GM21447 (cell line): ENCODE results near the gene SLC51A.
"Not testable (repeated sequence)": the region's sequence is repeated elsewhere in the genome, so short reads cannot be mapped to it uniquely, and the experiment has no call there.

Source experiments
- ATAC-seq: cut with Tn5 transposase; IDR thresholded peaks from one replicate; pipeline ENCODE4 v1.9.1; 2021; ENCODE audit not compliant: unreplicated experiment

The SLC51A gene

DNA sequence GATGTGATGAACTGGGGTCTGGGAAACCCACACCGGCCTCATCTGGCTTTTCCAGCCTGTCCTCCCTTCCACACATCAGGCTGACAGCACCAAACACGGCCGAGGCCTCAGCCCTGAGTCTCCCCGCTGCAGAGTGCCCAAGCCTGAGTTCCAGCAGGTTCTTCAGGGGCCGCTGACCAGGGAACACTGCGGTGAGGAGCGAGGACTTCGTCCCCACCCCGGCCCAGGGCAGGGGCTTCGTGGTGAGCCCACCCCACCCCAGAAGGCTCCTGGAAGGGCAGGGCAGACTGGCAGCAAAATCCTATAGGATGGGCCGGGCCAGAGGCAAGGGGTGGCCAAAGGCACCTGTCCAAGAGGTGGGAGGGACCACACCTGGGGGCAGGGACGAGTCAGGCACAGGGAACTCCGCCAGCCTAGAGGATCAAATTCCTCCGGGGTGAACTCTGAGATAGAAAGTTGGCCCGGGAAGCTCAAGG, at the start of gene SLC51A:
TSS of gene SLC51A (plus strand) at position 446 of the 476 bp plus-strand sequence. CDS start 179 bp downstream, outside the sequence.
- no peak for ATAC-seq

DNA sequence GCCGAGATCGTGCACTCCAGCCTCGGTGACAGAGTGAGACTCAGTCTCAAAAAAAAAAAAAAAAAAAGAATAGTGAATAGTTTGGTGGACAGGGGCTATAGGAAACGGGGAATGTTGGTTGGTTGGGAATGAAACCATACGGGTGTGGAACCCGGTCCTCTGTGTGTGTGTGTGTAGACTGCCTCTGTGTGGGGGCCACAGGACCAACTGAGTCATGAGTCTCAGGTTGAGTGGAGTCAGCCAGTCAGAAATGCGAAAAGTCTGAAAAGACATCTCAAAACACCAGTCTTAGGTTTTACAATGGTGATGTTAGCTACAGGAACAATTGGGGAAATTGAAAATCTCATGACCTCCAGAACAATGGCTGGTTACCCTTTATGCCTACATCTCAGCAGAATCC, 49.6 kb upstream of the SLC51A start:
- ATAC-seq = no peak

DNA sequence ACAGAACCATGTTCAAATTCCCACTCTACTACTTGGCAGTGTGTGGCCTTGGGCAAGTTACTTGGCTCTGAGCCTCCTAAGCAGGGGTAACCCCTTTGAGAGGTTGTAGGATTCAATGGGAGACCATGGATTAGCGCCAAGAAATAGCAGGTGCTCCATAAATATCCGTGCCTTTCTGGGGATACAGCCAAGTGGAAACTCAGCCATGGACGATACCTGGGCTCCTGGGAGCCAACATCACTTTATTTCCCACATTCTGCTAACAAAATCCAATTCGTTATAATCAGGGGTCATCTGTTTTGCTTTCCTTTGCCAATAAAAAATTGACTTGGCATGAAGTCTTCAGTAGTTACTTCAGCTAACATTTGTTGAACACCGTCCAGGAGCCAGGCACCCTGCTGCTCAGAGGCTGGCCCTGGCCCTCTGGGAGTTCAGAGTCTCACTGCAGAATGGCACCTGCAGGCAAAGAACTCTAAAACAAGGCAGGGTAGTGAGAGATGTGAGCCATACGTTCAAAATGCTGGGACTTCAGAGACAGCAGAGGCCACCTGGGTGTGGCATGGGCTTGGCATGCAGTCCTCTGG, 47.4 kb upstream of the SLC51A start:
- ATAC-seq = no peak

DNA sequence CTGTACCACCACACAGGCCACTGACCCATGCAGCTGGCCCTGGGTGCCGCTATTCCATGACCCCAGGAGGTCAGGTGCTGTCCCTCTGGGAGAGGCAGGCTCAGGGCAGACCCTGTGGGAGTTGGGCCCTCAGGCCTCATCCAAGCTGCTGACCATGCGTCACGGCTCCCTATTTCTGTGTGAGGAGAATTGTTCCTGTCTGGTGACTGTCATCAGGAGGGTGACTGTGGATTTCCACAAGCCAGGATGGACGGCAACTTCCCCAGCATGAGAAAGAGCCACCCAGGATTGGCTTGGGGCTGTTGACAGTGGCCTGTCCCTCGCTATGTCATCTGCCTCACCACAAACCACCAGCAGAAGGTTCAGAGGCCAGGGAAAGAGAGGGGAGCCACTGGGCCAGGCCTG, 46.5 kb upstream of the SLC51A start:
- ATAC-seq = no peak

DNA sequence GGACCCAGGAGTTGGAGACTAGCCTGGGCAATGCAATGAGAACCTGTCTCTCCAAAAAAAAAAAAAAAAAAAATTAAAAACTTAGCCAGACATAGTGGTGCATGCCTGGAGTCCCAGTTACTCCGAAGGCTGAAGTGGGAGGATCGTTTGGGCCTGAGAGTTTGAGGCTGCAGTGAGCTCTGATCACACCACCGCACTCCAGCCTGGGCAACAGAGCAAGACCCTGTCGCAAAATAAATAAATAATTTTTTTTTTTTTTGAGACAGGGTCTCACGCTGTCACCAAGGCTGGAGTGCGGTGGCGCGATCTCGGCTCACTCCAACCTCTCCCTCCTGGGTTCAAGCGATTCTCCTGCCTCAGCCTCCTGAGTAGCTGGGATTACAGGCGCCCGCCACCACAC, 46.0 kb upstream of the SLC51A start:
- ATAC-seq = not testable (repeated sequence)

DNA sequence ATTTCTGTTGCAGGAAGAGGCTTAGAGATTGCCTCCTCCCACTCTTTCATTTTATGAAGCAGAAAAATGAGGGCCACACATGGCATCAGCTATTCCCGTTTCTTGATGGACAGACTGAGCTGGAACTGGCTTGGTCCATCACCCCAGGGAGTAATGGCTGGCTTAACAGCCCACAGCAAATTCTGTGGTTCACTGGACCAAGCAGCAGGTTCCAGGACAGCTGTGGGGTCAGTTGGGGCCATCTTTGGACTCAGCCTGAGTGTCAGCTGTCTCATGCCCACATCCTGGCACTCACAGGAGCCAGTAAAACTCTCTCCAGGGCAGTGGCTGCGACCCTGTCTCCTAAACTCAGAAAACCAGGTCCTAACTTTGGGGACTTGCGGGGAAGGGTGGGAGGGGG, 41.7 kb upstream of the SLC51A start:
- no peak for ATAC-seq

DNA sequence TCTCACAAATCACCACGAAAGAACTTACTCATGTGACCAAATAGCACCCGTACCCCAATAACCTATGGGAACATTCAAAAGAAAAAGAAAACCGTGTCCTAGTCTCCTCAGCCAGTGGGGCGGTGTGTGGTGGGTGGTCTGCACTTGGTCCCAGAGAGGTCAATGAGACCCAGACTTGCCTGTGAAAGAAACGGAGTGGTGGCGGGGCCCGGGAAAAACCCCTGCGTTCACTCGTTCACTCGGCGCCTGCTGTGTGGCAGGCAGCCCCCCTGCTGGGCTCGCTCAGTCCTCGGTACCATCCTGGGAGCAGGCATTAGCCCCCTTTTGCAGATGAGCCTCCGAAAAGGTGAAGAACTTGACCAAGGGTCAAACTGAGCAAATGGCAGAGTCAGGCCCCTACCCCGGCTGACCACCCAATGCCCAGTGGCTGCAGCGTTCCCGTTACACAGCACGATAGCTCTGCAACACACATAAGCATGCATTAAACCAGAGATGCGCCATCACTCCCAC, 41.2 kb upstream of the SLC51A start:
- no peak for ATAC-seq

DNA sequence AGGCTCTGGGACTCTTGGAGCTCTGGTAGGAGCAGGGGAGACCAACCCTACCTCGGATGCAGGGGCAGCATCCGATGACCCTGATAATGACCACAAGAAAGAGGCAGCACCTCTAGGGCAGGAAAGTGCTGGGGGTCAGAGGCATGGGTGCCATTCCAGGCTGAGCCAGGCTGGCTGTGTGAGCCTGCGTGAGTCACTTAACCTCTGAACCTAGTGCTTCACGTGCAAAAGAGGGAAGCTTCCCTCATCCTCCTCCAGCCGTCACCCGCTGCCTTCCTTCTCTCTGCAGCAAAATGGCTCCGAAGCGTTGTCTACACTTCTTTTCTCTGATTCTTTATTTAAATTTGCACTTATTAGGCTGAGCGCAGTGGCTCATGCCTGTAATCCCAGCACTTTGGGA, 40.6 kb upstream of the SLC51A start:
- no peak for ATAC-seq

DNA sequence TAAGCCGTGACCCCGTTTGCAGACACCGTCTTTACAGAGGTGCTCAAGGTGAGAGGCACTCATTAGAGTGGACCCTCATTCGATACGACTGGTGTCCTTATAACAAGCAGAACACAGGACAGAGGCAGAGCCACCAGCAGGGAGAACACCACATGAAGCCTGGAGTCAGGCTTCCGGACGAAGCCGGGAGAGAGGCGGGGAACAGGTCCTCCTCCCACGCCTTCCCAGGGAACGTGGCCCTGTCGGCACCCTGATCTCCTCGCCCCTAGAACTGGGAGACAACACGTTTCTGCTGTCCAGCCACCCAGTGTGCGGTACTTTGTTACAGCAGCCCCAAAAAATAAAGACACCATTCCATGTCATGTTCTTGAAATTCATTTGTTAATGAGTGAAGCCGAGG, 38.8 kb upstream of the SLC51A start:
- no peak for ATAC-seq

DNA sequence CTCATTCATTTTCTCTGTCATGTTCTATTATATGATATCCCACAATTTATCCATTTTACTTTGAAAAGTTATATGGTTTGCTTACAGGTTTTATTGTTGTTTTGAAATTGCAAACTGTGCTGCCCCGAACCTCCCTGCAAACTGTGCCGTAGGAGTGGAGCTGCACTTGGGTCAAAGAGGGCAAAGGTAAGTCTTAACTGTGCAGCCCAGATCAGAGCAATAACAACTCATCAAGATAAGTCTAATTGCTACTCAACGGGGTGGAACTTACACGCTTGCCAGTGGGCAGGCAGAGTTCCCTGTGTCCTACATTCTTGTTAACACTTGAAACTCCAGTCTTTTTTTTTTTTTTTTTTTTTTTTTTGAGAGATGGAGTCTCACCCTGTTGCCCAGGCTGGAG, 38.4 kb upstream of the SLC51A start:
- ATAC-seq = no peak

DNA sequence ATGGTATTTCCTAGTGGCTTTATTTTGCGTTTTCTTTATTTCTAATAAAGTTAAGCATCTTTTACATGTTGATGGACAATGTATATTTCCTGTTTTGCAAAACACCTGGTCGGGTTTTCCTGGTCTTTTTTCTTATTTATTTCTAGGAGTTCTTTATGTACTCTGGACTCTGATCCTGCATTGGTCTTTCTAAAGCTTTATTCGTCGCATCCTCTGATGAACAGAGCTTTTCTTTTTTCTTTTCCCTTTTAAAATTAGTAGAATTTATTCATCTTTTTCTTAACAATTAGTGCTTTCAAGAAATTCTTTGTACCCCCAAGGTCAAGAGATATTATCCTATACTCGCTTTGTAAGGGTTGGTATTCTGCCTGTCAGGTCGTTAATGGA, 37.3 kb upstream of the SLC51A start:
- no peak for ATAC-seq

DNA sequence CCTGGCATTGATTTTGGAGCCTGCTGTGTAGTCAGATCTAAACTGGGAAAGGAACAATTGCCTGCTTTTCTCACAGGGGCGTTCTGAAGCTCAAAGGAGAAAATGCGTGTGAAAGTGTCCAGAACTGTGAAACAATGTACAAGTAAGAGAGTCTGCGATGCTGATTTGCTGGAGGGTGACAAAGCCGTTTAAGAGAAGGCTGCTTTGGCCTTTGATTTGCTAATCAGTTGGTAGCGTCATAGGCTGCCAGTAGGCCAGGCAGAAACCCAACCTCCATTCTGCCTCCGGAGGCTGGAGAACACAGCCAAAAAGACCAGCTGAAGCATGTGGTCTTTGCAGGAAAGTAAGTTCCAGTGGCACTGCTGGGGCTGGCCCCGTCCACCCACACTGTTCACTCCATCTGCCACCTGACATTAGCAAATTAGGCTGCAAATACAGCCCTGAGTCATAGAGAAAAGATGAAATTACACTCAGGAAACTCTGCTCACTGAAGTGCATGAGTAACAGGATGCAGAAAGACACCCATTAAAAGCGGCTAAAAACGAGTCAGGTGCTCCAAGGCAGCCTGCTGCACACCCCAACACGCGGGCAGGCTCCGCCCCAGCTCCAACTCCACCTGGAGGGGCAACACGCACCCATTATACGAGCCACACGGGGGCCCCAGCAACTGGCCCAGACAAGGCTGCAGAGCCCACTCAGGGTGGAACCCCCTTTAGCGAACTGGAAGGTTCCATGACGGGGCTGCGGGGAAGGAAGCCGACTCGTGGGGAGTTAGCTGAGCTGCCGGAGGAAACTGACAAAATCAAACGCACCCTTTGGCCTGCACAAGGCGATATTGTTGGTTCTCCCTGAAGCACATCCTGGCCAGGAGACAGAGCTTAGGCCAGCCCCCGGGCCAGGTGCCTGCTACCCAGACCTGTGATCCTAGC, 36.7 kb upstream of the SLC51A start:
- ATAC-seq = peak; percentile 72

DNA sequence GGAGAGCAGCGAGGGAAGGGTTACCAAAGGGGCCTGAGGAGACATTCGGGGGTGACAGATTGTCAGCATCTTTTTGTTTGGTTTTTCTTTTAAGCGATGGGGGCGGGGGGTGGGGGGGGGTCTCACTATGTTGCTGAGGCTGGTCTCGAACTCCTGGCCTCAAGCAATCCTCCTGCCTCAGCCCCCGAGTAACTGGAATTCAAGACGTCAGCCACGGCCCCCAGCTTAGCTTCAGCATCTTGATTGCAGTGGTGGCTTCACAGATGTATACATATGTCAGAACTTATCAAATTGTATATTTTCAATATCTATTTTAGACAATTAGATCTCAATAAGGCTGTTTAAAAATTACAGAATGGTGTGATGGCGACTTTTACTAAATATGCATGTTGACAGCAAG, 36.0 kb upstream of the SLC51A start:
- no peak for ATAC-seq

DNA sequence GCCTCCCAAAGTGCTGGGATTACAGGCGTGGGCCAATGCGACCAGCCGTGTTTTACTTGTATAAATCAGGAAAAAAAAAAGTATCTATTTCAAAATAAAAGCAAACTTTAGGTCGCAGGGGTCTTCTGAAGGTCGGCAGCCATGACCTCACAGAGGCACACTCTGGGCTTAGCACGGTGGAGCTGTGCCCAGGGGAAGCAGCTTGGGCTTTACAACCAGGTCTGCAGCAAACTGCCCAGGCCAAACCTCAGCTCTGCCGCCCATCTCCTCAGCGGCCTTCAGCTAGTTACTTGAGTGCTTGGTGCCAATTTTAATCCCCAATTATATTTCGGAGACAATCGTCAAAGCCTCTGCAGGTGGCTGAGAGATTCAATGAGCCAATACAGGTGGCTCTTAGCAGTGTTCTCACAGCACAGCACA, 35.2 kb upstream of the SLC51A start:
- no peak for ATAC-seq

DNA sequence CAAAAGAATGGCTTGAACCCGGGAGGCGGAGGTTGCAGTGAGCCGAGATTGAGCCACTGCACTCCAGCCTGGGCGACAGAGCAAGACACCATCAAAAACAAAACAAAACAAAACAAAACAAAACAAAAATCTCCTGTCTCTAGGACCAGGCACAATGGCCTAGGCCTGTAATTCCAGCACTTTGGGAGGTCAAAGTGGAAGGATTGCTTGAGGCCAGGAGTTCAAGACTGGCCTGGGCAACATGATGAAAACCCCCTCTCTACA, 32.2 kb upstream of the SLC51A start:
- not testable (repeated sequence) for ATAC-seq

DNA sequence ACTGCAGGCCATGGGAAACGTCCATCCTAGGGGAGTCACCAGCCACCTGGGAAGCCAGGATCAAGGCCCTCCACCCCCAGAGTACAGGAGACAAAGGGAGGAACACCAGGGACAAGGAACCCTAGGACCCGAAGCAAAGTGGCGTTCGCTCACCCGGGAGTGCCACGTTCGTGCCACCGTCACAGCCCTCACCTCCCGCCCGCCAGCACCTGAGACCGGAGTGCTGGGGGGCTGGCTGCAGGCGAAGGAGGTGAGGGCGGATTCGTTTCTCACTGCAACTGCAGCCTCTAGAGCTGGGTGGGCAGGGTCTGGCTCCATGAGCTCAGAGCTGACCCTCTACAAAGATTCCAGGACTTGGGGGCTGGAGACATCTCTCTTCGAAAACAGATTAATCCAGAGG, 31.5 kb upstream of the SLC51A start:
- ATAC-seq = no peak

DNA sequence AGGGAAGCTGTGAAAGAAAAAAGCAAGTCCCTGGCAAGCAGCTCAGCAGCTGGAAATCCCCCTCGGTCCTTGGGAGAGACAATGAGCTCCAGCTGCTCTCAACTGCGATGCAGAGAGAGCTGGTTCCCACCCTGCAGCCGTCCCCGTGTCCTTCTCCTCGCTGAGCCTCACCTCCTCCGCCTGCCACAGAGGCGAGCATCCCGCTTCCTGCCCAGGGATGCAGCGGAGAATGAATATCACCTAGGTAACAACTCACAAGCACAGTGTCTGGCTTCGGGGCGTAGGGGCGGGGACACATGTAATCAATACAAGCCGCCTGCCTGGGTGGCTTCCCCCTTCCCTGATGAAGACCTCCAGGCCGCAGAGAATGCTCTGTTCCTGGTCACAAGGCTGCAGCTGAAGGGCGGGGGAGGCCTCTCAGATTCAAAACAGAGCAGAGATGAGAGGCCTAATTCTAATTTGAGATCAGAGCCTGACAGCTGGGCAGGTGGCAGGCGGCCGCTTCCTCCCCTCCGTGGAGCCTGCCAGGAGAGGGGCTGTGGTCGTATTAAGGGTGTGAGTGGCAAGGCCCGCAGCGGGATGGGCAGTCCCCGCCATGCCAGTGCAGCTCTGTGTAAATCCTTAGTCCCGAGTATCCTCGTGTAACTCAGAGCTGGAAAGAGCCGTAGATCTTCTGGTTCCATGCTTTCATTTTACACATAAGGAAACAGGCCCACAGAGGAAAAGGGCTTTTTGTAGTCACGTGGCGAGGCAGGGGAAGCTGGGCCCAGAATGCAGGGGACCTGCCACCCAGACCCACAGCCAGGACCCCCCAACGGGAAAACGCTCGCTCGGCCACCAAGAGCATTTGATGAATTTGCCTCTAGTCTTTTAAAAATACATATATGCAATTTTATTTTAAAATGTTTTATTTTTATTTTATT, 29.4 kb upstream of the SLC51A start:
- ATAC-seq = peak; percentile 50

DNA sequence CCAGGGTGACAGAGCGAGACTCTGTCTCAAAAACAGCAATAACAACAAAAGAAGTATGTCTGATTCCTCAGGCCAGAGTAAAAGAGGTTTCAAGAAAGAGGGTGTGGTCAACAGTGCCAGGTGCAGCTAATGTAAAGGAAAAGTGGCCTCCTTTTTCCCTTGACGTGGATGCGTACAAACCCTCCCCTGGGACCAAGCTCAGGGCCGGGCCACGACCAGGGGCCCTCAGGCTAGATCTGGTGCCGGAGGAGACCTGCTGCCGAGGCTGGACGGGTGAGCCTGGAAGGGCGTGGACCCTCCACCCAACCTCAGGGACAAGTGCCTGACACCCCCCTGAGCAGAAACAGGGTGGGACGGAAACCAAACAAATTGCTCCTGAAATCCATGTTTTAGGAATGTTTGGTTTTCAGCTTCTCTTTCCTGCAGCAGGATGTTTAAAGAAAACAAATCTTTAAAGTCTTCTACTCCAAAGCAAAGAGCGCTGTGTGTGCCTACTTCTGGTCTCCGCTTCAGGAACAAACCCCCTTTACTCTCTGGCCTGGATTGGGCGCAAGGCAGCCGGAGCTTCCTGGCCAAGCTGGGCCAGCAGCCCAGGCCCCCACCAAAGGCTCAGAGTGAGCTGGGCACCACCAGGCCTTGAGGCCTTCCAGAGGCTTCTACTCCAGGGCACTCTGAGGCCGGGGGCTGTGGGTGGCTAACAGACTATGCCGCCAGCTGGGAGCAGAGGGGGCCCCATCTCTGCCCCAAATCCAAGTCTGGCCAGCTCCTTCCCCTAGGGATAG, 26.6 kb upstream of the SLC51A start:
- ATAC-seq = no peak

DNA sequence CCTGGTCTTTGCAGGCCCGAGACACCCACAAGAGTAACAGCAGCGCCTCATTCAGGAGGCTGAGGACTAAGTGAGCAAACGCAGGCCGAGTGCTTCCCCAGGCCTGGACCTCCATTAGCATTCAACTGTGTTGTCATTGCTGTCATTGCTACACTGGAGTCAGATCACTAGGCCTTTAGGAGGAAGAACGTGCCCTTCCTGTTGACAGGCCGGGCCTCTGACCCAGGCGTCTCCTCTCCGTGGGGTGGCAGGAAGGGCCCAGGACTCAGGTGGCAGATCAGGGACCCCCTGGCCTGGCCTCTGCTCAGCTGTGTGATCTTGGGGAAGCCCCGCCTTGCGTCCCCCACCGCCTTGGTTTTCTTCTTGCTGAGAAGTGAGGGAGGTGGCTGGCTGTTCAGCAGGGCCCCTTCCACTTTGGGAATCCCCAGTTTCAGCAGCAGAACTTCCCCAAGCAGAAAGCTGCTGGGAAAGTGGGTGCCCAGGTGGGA, 24.3 kb upstream of the SLC51A start:
- ATAC-seq = peak; percentile 46

DNA sequence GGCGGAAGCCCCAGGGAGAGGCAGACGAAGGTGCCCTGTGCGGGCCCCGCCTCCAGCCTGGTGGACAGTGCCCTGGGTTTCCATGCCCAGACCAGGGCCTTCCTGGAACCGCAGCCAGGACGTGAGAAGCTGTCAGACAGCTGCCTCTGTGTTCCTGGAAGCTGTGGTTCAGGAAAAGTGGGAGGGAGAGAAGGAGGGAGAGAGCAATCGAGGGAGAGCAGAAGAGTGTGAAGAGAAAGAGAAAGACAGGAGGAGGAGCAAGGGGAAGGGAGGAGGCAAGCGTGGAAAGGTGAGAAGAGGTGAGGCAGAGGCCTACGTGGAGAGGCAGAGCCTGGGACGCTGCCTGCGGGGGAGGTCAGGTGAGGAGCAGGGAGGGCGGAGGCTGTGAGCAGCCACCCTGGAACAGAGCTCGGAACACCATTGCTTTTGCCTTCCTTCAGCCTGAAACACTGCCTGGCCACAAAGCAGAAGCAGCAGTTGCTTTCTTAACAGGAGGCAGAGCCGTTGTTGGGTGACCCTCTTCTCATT, 23.7 kb upstream of the SLC51A start:
- peak; percentile 15 for ATAC-seq
